ENCODE results near the gene RALA. TPM values are rescaled to one million over a fixed set of nuclear protein-coding genes. Genes with fewer than 3 reads are reported as not detected.

Gene RALA
- total and polyA plus RNA-seq, 2 experiments from 2014 or later, result 43.5 to 231 TPM

DNA sequence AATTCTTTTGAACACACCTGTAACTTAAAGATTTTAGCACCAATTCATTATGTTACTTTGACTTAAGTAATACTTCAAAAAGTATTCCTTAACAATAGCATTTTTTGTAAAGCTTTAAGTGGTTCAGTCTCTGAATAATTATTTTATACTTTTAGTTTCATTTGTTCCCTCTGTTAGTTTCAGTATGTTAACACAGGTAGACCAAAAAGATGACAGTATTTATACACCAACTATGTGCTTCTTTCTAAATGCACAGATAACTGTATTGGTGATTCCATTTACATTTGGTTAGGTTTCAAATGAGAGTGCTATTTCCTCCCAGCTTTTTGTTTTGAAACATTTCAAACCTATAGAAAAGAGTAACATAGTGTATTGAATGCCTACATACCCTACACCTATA lies 14.0 kb downstream of the RALA start (continued):
- TF ChIP-seq, protein P1, sequence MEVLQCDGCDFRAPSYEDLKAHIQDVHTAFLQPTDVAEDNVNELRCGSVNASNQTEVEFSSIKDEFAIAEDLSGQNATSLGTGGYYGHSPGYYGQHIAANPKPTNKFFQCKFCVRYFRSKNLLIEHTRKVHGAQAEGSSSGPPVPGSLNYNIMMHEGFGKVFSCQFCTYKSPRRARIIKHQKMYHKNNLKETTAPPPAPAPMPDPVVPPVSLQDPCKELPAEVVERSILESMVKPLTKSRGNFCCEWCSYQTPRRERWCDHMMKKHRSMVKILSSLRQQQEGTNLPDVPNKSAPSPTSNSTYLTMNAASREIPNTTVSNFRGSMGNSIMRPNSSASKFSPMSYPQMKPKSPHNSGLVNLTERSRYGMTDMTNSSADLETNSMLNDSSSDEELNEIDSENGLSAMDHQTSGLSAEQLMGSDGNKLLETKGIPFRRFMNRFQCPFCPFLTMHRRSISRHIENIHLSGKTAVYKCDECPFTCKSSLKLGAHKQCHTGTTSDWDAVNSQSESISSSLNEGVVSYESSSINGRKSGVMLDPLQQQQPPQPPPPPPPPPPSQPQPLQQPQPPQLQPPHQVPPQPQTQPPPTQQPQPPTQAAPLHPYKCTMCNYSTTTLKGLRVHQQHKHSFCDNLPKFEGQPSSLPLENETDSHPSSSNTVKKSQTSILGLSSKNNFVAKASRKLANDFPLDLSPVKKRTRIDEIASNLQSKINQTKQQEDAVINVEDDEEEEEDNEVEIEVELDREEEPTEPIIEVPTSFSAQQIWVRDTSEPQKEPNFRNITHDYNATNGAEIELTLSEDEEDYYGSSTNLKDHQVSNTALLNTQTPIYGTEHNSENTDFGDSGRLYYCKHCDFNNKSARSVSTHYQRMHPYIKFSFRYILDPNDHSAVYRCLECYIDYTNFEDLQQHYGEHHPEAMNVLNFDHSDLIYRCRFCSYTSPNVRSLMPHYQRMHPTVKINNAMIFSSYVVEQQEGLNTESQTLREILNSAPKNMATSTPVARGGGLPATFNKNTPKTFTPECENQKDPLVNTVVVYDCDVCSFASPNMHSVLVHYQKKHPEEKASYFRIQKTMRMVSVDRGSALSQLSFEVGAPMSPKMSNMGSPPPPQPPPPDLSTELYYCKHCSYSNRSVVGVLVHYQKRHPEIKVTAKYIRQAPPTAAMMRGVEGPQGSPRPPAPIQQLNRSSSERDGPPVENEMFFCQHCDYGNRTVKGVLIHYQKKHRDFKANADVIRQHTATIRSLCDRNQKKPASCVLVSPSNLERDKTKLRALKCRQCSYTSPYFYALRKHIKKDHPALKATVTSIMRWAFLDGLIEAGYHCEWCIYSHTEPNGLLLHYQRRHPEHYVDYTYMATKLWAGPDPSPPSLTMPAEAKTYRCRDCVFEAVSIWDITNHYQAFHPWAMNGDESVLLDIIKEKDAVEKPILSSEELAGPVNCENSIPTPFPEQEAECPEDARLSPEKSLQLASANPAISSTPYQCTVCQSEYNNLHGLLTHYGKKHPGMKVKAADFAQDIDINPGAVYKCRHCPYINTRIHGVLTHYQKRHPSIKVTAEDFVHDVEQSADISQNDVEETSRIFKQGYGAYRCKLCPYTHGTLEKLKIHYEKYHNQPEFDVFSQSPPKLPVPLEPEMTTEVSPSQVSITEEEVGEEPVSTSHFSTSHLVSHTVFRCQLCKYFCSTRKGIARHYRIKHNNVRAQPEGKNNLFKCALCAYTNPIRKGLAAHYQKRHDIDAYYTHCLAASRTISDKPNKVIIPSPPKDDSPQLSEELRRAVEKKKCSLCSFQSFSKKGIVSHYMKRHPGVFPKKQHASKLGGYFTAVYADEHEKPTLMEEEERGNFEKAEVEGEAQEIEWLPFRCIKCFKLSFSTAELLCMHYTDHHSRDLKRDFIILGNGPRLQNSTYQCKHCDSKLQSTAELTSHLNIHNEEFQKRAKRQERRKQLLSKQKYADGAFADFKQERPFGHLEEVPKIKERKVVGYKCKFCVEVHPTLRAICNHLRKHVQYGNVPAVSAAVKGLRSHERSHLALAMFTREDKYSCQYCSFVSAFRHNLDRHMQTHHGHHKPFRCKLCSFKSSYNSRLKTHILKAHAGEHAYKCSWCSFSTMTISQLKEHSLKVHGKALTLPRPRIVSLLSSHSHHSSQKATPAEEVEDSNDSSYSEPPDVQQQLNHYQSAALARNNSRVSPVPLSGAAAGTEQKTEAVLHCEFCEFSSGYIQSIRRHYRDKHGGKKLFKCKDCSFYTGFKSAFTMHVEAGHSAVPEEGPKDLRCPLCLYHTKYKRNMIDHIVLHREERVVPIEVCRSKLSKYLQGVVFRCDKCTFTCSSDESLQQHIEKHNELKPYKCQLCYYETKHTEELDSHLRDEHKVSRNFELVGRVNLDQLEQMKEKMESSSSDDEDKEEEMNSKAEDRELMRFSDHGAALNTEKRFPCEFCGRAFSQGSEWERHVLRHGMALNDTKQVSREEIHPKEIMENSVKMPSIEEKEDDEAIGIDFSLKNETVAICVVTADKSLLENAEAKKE (CRISPR knock-in tag; IDR thresholded peaks at IDR 0.05), result no peak
- no peak for TF ChIP-seq JUNB (IDR thresholded peaks at IDR 0.05; ENCODE audit: unreplicated experiment)

DNA sequence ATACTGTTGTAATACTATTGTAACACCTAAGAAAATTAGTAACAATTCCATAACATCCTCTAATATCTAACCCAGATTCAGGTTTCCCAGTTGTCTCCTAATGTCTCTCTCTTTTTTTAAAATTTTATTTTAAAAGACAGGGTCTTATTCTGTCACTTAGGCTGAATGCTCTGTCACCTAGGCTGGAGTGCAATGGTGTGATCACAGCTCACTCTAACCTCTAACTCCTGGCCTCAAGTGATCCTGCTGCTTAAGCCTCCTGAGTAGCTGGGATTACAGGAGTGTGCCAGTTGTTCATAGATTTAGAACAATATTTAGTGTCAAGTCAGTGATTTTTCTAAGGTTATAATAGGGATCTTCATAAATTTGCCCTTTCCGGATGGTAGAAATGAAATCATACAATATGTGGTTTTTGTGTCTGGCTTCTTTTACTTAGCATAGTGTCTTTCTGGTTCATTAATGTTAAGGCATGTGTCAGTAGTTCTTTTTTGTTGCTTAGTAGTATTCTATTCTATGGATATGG lies 14.7 kb downstream of the RALA start:
- H4K20me1 ChIP-seq (replicated peaks; ENCODE audit: insufficient read depth), result peaks cover 42% of the 10 kb centered on the region
- no peaks in the 10 kb centered on the region for H3K27me3 ChIP-seq (ENCODE audit: insufficient read depth)
- H3K4me3 Mint-ChIP-seq, result no peak overlapping the region
- no peak overlapping the region for H3K4me2 ChIP-seq
- H3K79me2 ChIP-seq (replicated peaks; ENCODE audit: insufficient read depth), result peaks cover 100% of the 10 kb centered on the region
- no peak for ATAC-seq
- peaks cover 36% of the 10 kb centered on the region for H3K4me1 Mint-ChIP-seq
- no peak overlapping the region for H3K27ac Mint-ChIP-seq
- no peaks in the 10 kb centered on the region for H3K27me3 Mint-ChIP-seq (ENCODE audit: insufficient read depth, low read depth, poor library complexity)
- H3K27ac ChIP-seq (ENCODE audit: low read depth), result no peak overlapping the region
- TF ChIP-seq ZNF331 (CRISPR knock-in tag; IDR thresholded peaks at IDR 0.05; ENCODE audit: low read depth), result no peak
- no peak for TF ChIP-seq STAT1 (IDR thresholded peaks at IDR 0.05; ENCODE audit: unreplicated experiment)
- no peak for TF ChIP-seq EZH2phosphoT487 (IDR thresholded peaks at IDR 0.05; ENCODE audit: unreplicated experiment)
- TF ChIP-seq, protein P2, sequence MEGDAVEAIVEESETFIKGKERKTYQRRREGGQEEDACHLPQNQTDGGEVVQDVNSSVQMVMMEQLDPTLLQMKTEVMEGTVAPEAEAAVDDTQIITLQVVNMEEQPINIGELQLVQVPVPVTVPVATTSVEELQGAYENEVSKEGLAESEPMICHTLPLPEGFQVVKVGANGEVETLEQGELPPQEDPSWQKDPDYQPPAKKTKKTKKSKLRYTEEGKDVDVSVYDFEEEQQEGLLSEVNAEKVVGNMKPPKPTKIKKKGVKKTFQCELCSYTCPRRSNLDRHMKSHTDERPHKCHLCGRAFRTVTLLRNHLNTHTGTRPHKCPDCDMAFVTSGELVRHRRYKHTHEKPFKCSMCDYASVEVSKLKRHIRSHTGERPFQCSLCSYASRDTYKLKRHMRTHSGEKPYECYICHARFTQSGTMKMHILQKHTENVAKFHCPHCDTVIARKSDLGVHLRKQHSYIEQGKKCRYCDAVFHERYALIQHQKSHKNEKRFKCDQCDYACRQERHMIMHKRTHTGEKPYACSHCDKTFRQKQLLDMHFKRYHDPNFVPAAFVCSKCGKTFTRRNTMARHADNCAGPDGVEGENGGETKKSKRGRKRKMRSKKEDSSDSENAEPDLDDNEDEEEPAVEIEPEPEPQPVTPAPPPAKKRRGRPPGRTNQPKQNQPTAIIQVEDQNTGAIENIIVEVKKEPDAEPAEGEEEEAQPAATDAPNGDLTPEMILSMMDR (conservative IDR thresholded peaks at IDR 0.05; ENCODE audit: low read depth in 2 of 2), result no peak
- TF ChIP-seq EZH2 (IDR thresholded peaks at IDR 0.05; ENCODE audit: low read depth, unreplicated experiment), result no peak
- no peak for TF ChIP-seq POLR2AphosphoS5 (IDR thresholded peaks at IDR 0.05; ENCODE audit: low read depth)
- TF ChIP-seq, protein P3, sequence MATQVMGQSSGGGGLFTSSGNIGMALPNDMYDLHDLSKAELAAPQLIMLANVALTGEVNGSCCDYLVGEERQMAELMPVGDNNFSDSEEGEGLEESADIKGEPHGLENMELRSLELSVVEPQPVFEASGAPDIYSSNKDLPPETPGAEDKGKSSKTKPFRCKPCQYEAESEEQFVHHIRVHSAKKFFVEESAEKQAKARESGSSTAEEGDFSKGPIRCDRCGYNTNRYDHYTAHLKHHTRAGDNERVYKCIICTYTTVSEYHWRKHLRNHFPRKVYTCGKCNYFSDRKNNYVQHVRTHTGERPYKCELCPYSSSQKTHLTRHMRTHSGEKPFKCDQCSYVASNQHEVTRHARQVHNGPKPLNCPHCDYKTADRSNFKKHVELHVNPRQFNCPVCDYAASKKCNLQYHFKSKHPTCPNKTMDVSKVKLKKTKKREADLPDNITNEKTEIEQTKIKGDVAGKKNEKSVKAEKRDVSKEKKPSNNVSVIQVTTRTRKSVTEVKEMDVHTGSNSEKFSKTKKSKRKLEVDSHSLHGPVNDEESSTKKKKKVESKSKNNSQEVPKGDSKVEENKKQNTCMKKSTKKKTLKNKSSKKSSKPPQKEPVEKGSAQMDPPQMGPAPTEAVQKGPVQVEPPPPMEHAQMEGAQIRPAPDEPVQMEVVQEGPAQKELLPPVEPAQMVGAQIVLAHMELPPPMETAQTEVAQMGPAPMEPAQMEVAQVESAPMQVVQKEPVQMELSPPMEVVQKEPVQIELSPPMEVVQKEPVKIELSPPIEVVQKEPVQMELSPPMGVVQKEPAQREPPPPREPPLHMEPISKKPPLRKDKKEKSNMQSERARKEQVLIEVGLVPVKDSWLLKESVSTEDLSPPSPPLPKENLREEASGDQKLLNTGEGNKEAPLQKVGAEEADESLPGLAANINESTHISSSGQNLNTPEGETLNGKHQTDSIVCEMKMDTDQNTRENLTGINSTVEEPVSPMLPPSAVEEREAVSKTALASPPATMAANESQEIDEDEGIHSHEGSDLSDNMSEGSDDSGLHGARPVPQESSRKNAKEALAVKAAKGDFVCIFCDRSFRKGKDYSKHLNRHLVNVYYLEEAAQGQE (IDR thresholded peaks at IDR 0.05; ENCODE audit: unreplicated experiment), result no peak
- no peak for TF ChIP-seq JUNB (IDR thresholded peaks at IDR 0.05; ENCODE audit: unreplicated experiment)
- peaks cover 15% of the 10 kb centered on the region for H3K4me1 ChIP-seq (ENCODE audit: insufficient read depth)
- no peaks in the 10 kb centered on the region for H3K9me2 ChIP-seq (ENCODE audit: insufficient read depth)
- H3K4me3 ChIP-seq, result no peak overlapping the region
- H3K36me3 ChIP-seq (ENCODE audit: insufficient read depth), result no peaks in the 10 kb centered on the region
- H3K9me3 Mint-ChIP-seq, result no peaks in the 10 kb centered on the region
- no peak for DNase-seq (ENCODE audit: low spot score)
- no peaks in the 10 kb centered on the region for H3F3A ChIP-seq (replicated peaks; ENCODE audit: low read depth)
- no peak overlapping the region for H2AFZ ChIP-seq
- peaks cover 15% of the 10 kb centered on the region for H3K36me3 Mint-ChIP-seq (ENCODE audit: low read depth)

Data from GM23338 (cell line).